Measurements from ENCODE around the gene SPTBN1. TPM values are rescaled to one million over a fixed set of nuclear protein-coding genes. Genes with fewer than 3 reads are reported as not detected.

SPTBN1 gene
- total RNA-seq: 380 TPM

DNA sequence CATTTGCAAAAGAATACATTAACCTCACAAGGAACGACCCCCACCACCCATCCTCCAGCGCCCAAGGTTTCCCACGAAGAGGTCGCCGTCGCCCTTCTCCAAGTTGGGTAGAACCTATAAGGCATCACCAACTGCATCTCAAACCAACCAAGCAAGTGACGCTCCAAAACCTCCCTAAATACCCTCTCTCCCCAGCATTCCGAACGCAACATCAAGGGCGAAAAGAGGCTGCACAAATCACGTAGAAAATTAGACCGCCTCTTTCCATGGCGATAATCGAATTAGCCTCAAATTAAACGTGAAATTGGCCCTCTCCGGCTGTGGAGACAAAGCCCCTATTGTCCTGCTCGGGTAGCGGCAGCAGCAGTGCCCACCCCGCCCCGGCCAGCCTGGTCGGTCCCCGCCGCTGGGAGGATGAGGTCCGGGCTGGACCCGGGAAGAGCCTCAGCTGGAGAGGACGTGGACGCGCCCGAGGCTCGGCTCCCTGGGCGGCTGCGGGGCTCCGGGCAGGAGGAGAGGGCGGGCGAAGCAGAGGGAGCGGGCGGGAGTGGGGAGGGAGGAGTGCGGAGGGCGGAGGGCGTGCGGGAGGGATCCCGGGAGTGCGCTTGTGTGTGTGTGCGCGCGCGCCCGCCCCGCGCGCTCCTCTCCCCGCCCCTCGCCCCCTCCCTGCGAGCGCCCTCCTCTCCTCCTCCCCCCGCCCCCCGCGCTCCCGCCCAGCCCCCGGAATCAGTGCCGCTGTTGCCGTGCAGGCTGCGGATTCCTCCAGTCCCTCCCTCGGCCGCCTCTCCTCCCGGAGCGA is at the start of gene SPTBN1:
Gene SPTBN1 (plus strand): TSS at position 765 of the 799 bp plus-strand sequence. CDS start 70,092 bp downstream, outside the sequence.
- peak; percentile 85 for DNase-seq (ENCODE audit: low spot score)

DNA sequence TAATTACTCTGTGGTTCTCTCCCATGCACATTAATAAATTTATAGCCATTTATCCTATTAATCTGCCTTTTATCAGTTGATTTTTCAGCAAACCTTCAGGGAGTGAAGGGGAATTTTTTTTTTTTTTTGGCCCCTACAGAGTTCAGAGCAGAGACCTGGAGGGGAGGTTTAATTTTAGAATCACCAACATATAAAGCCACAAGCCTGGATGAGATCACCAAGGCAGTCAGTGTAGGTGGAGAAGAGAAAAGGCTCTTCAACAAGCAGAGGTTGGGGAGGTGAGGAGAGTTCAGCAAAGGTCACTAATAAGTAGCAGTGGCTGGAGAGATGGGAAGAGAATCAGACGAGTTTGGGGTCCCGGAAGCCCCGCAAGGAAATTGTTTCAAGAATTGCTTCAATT is 48.4 kb upstream of the SPTBN1 start:
- DNase-seq (ENCODE audit: low spot score): no peak

DNA sequence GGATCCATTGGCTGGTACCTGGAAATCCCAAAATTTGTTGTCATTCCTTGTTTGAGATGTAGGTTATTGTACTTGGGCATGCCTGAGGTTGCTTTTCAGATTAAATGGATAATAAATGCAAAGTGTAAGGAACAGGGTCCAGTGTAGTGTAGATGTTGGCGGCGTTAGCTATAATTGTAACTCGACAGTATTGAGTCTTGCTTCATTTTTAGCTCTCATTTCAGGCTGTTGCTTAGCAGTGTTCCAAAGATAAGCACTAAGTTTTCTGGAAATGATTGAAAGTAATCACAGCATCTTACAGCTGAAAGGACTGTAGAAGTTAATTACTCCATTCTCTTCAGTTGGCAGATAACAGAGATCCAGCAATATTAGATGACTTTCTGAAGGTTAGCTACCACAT is 47.8 kb upstream of the SPTBN1 start:
- no peak for DNase-seq (ENCODE audit: low spot score)

DNA sequence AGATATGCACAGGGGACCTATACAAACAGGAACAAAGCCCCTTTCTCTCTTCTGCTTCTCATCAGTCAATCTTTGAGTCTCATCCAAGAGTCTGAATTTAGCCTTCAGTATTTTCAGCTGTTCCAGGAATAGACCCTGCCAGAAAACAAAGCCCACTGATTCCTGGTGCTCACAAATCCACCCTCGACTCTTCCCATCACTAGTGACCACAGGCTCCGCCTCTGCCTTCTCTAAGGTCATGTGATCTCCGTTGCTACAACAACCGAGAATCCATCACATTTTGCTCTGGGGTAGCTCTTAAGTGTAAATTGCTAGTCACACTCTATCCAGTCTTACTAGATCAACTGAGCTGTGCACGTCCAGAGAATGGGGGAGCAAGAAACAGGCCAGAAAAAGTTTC is 46.4 kb upstream of the SPTBN1 start:
- DNase-seq (ENCODE audit: low spot score): no peak

DNA sequence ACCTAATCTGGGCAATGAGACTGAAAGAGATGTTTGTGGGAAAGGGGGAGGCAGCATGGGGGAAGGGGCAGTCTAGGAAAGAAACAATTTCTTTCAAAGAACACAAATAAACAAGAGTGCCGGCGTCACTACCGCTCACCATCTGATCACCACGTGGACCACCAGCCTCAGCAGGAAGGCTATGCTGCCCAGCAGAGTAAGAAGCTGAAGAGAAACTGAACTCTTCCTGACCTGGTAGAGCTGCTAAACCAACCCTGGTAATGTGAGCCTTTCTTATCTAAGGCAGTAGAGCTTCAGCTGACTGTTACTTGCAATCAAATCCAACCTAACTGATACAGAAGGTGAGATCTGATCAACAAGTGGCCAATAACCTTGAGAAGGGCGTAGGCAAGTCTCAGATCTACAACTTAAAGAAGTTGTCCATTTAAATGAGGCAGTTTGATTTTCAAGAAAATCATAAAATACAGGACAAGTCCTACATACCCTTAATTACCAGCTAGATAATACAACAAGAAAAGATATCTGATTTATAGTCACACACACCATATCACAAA is 44.2 kb upstream of the SPTBN1 start:
- DNase-seq (ENCODE audit: low spot score): no peak

DNA sequence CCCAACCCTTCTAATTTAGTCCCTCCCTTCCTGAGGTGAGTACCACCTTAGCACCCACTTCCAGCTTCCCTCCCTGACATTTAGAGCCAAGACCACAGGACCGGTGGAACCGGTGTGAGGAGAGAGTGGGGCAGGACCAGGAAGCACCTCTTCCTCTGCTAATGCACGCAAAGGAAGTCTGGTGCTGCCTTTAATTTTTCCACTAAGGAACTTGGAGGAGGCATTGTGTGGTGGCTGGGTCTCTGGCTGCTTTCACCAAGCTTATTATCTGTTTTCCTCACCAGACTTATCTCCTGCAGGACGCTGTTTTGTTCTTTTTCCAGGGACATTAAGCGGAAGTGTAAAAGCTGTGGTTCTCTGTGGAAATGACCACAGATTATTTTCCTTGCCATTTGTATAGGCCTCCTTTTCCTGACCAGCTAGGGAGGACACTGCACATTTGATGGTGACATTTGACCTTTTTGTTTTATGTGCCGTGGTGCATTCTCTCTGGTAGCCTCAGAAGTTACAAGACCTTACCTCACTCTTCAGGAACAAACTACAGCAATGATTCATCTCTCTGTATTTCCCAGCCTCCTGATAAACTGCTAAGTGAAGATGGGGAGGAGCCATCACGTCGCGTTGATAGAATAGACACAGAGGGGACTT is 39.8 kb upstream of the SPTBN1 start:
- DNase-seq (ENCODE audit: low spot score): peak; percentile 80

DNA sequence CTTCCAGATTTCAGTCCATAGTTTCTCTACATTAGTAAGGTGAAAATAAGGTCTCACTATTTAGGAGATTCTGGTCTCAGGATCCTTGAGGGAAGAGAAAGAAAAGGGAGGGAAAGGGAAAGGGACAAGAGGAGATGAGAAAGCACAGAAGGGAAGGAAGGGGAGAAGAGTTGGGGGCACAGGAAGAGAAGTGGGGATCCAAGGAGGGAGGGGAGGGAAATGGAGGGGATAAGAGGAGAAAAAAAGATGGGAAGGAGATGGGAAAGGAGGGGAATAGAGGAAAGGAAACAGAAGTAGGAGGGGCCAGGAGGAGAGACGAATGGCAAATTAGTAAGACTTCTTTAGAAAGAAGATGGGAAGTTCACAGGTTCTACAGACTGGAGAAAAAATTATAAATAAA is 39.2 kb upstream of the SPTBN1 start:
- DNase-seq (ENCODE audit: low spot score): no peak

DNA sequence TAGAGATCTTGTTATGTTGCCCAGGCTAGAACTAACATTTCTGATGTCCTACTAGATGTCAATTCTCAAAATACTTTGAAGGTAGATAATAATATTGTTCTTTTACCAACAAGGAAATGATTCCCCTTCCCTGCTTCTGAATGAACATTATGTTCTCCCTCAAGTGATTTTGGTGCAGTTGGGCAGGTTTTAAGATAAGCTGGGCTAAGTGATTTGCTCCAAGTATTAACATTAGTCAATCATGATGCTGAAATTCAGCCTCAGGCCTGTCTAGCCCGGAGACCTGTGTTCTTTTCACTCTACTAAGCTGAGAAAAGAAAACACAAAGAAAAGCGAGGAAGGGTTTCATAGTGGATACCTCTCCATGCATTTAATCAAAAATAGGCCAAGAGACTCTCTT is 38.5 kb upstream of the SPTBN1 start:
- DNase-seq (ENCODE audit: low spot score): no peak

DNA sequence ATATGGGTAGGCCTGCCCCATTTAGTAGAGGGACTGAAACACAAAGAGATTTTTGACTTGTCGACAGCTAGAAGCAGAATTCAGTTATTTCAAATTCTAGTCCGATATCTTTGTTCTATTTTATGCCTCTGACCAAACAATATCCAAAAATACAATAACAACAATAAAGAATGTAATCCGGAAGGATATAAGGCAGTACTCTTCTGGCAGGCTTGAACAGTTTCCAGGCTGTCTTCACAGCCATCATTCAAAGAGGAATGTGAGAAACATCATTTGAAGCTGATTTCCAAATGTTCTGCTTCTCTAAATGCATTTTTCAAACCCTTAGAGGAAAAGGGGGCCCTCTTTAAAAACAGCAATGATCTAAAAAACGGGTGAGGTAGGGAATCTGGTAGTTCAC is 36.7 kb upstream of the SPTBN1 start:
- no peak for DNase-seq (ENCODE audit: low spot score)

DNA sequence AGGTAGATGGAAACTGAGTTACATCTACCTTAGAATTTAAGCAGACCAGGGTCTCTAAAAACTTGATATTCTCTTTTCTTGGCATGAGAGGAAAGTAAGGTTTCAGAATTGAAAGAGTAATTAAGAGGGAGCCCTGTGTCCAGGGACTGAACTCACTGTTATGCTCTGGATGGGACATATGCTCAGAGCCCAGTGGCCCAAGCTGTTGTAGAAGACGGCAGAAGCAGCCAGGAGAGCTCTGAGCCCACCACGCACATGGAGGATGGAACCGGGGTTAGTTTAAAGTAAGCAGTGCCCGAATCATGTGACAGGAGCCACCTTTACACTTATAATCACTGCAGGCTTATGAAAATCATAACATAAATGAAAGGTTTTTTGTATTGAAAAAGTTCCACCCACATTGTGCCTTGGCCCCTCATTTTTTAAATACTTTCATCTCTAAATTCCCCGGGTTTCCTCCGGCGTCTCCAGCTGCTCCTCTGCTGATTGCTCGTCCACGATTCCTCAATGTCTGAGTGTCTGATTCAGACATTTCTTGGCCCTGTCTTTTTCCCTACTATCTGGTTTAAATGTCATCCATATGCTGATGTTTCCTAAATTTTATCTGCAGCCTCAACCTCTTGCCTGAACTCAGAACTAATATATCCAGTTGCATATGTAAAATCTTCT is 36.1 kb upstream of the SPTBN1 start:
- DNase-seq (ENCODE audit: low spot score): no peak

DNA sequence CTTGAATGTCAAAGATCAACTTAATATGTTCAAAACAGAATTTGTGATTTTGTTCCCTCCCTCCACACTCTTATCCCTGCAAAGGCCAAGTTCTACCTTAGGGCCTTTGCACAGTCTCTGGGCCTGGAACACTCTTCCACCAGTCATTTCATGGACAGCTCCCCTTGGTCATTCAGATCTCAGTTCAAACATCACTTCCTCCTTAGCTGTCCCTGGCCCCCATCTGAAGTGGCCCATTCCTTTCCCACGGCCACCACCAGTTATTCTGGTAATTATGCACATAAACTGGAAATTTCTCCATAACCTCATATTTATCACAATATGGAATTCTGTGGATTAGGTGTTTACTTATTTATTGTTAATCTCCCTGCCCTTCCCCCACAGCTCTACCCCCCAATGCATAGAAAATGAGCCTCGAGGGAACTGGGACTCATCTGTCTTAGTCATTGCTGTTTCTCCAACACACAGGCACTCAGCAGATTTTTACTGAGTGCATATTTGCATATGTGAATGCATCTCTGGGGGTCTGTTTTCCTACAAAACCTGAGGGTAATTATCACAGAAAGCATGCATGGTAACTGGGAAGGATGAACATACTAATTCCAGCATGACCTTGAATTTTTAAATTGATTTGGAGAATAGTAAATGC is 35.5 kb upstream of the SPTBN1 start:
- no peak for DNase-seq (ENCODE audit: low spot score)

DNA sequence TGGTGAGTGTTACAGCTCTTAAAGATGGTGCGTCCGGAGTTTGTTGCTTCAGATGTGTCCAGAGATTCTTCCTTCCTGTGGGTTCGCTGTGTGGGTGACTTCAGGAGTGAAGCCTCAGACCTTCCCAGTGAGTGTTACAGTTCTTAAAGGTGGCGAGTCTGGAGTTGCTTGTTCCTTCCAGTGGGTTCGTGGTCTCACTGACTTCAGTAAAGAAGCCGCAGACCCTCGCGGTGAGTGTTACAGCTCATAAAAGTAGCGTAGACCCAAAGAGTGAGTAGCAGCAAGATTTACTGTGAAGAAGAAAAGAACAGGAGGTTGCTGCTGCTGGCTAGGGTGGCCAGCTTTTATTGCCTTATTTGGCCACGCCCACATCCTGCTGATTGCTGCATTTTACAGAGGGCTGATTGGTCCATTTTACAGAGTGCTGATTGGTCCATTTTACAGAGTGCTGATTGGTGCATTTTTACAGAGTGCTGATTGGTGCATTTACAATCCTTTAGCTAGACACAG is 34.0 kb upstream of the SPTBN1 start:
- DNase-seq (ENCODE audit: low spot score): no peak

DNA sequence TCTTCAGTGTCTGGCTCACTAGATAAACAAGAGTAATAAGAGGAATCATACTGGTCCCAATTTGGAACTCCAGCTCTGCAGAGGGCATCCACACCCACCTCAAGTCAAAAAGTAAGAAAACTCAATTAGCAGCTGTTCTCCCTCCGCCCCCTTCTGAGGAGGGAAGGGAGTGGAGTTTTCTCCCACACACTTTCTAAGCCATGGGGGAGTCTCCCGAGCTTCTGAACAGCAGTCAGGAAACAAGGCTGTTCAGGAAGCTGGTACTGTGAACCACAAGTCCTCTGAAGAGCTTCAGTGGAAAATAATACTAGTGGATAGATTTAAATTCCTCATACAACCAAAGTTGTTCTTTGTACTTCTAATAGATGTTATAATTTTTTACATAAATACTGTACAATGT is 32.9 kb upstream of the SPTBN1 start:
- no peak for DNase-seq (ENCODE audit: low spot score)

DNA sequence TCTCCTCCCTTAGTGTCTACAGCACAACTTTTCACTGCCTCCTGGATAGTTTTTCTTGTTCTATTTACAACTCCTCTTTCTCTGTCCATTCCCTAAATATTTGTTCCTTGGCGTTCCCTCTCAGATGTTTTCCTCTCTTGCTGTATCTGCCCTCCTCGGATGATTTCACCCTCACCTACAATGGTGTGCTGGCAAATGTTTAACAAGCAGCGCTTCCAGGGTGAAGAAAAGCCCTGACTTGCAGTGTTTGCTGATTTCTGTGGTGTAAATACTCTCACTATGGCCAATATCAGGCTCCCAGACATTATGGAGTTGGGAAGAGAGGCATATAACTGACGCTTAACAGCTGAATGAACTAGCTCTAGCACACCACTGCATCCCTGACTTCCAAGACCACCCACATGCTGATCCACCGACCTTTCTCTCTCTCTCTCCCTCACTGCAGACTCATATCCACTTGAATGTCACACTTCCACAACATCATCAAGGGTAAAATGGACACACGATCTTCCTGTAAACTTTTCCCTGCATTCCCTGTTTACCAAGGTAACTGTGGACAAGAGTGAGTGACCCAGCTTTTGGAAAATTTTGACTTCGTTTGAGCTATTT is 31.5 kb upstream of the SPTBN1 start:
- DNase-seq (ENCODE audit: low spot score): no peak

DNA sequence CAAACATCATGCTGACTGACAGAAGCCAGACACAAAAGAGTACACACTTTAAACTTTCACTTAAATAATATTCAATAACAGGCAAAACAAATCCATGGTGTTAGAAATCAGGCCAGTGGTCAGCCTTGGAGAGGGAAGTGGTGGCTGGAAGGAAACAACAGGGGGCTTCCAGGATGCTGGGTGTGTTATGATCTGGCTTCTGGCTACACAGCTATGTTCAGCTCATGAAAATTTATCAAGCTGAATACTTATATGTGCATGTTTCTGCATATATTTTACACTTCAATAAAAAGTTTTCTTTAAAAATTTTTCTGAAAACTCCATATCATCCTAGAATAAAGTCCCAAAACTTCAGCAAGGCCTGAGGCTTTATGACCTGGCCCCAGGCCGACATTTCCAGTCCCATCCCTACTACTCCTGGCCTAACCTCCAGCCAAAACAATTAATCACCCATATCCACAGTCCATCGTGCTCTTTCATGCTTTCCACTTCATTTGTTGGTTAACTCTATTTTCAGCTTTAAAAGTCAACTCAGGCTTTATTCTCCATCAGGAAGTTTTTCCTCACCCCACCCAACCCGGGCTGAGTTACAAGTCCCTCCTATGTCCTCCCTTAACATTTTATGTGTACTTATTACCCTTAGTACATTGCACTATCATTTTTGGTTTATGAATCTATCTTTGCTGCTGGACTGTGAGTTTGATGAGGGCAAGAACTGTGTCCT is 27.9 kb upstream of the SPTBN1 start:
- no peak for DNase-seq (ENCODE audit: low spot score)

DNA sequence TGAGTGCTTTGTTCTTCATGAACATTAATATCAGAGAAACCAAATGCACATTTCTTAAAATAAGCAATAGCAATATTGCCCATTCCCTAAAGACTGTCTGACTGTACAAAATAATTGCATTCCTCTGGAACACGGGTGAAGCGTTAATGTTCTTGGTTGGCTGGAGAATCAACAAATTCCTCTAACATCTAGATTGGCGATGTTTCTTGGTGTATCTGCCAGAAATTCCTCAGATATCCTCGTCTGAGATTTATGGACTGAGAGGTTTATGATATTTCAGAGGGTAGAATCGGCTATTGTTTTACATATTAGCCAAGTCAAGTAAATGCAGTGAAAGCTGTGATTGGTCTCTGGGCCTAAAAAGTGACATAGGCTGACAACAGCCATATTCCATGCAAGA is 27.1 kb upstream of the SPTBN1 start:
- DNase-seq (ENCODE audit: low spot score): no peak

DNA sequence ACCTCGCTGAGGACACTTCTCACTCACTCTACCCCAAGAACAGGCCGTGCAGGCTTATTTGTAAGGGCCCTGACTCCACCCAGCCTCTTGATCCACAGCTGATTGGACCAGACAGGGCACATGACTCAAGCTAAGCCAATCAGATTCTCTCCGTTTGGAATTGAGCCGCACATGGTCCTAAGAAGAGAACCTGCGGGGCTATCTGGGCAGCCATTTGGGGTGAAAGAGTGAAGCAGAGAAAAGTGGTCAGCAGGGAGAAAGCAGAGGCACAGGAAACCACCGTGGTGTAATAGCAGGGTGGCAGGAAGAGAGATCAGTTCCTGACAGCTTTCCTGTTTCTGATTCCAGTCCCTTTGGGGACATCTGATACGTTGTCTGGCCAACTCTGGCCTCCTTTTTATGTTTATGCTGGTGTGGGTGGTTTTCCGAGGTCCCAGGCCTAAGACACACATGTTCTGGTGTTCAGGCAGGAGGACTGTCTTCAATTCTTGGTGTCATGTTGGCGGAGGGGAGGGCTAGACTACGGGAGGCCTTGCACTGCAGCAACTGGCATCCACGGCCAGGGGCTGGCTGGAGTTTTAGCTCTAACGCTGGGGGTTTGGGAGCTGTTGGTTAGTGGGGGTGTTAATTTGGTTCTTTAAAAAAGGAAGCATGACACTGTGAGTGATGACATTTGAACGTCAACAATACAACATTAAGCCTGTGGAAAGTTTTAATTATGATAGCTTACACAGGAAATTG is 26.1 kb upstream of the SPTBN1 start:
- no peak for DNase-seq (ENCODE audit: low spot score)

DNA sequence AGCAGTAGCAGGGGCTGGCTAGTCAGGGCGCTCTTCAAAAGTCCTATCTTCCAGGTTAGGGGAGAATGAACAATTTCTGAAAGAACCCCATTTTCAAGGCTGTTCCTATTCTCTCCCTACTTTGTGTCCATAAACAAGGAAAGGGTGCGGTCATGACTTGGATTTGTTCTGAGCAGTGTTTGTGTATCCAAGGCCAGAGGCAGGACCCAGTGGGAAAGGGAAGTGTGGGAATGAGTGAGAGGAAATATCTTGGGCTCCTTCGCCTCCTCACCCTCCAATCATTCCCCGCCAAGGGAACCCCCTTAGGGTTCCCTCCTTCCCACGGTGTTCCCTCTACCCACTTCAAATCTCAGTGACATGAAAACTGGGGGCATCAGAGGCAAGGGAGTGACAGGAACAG is 25.5 kb upstream of the SPTBN1 start:
- no peak for DNase-seq (ENCODE audit: low spot score)

DNA sequence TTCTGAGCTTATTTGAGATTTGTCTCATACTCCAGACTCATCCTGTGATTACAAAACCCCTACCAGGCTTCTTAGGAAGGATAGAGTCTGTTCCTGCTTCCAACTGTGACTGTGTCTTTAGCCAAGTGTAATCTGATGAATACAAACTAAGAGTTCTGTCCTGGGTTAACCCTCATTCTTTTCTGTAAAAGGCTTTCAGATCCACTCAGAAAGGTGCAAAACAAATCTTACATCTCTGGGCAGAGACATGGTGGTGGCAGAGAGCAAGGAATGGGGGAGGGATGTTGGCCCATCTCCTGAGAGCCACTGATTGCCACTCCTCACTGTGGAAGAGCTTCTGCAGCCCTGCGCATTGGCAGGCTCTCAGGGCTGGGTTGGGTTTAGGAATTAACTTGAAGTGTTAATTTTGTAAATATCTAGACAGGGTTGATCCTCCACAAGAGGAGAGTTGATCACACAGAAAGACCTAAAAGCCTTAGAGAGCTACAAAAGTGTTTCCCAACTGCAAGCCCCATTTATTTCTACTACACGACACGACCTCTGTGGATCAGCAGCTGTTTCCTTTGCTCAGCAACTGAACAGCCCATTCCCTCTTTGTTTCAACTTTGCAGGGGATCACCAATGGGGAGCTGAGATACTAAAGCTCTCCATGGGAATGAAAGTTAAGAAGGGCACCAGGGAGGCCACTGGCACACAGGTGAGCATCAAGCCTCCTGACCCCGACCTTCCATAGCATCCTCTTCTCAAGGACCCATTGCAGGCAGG is 23.7 kb upstream of the SPTBN1 start:
- DNase-seq (ENCODE audit: low spot score): no peak
